HepG2 (cell line): ENCODE data around the gene IL17C. TPM values are rescaled to one million over a fixed set of nuclear protein-coding genes. Genes with fewer than 3 reads are reported as not detected.

Experiments used
- CHD2 ChIP-seq: IDR thresholded peaks from 2 replicates; pipeline ENCODE4 v1.6.1; 2011; ENCODE audit warnings: low read depth, low read length, improper control_type of control experiment
- JDP2 ChIP-seq: sonication (generic); formaldehyde crosslinking; IDR thresholded peaks from 2 replicates; pipeline ENCODE4 v1.8.1; 2022; ENCODE audit warnings: missing genetic modification reagents, borderline replicate concordance
- NFE2L1 ChIP-seq: sonication (generic); formaldehyde crosslinking; IDR thresholded peaks from 2 replicates; pipeline ENCODE4 v1.4.0; 2020; ENCODE audit warnings: missing genetic modification reagents, mild to moderate bottlenecking, borderline replicate concordance
- NR2F2 ChIP-seq: IDR thresholded peaks from 2 replicates; pipeline ENCODE4 v1.6.1; 2012; ENCODE audit warnings: low read depth, inconsistent platforms, borderline replicate concordance
- PRPF4 ChIP-seq: fragments of 200-400 bp; formaldehyde crosslinking; IDR thresholded peaks from 2 replicates; pipeline ENCODE4 v1.6.1; 2016; ENCODE audit warnings: low read length, low read depth; ENCODE audit not compliant: poor library complexity, severe bottlenecking
- RFX1 ChIP-seq: fragments of 450-650 bp; IDR thresholded peaks from 2 replicates; pipeline ENCODE4 v1.6.1; 2017
- TARDBP ChIP-seq: sonication (generic); formaldehyde crosslinking; IDR thresholded peaks from 2 replicates; pipeline ENCODE4 v1.8.0; 2022; ENCODE audit warnings: mild to moderate bottlenecking, missing genetic modification reagents
- ZNF766 ChIP-seq: sonication (generic); formaldehyde crosslinking; IDR thresholded peaks from 2 replicates; pipeline ENCODE4 v1.5.0; 2020; ENCODE audit warnings: missing genetic modification reagents, borderline replicate concordance
- ZNF788 ChIP-seq: sonication (generic); formaldehyde crosslinking; IDR thresholded peaks from 2 replicates; pipeline ENCODE4 v1.5.0; 2020; ENCODE audit warnings: mild to moderate bottlenecking, missing genetic modification reagents, borderline replicate concordance
- polyA plus RNA-seq, 8 experiments: library from polyadenylated mRNA; depleted of rRNA in 3 of 8; stranded (reverse) in 7 of 8; unstranded in 1 of 8; fragments of >200 nt; fragmentation: Illumina TruSeq in 4 of 8; extraction: Trizol in 4 of 8; gene quantifications; 2 replicates each; pipeline versions ENCODE4 v1.2.1 to v1.2.3, GENCODE V29; 2011 to 2016; ENCODE audit warnings: low read depth in 4 of 8, missing spikeins in 1 of 8, mixed read lengths in 1 of 8; ENCODE audit not compliant: insufficient read depth in 1 of 8
- total RNA-seq, 5 experiments: library from RNA; depleted of rRNA; stranded (reverse); fragments of >200 nt; fragmentation: Illumina TruSeq; extraction: Trizol; gene quantifications; 2 replicates each; pipeline ENCODE4 v1.2.3, GENCODE V29; 2016; ENCODE audit warnings: low read depth in 1 of 5
- TF ChIP-seq, protein P1 (sequence below): sonication (generic); formaldehyde crosslinking; IDR thresholded peaks from 2 replicates; pipeline ENCODE4 v1.5.1; 2020; ENCODE audit warnings: missing genetic modification reagents, mild to moderate bottlenecking, borderline replicate concordance
- TF ChIP-seq, protein P2 (sequence below): sonication (generic); formaldehyde crosslinking; IDR thresholded peaks from 2 replicates; pipeline ENCODE4 v1.9.0; 2022; ENCODE audit warnings: low read depth, missing genetic modification reagents
- TF ChIP-seq, protein P3 (sequence below): sonication (generic); formaldehyde crosslinking; IDR thresholded peaks from 2 replicates; pipeline ENCODE4 v1.5.0; 2020; ENCODE audit warnings: mild to moderate bottlenecking, missing genetic modification reagents
- TF ChIP-seq, protein P4 (sequence below): sonication (generic); formaldehyde crosslinking; IDR thresholded peaks from 2 replicates; pipeline ENCODE4 v1.5.1; 2020; ENCODE audit warnings: mild to moderate bottlenecking, missing genetic modification reagents, moderate library complexity
- TF ChIP-seq, protein P5 (sequence below): sonication (generic); formaldehyde crosslinking; IDR thresholded peaks from 2 replicates; pipeline ENCODE4 v1.5.1; 2020; ENCODE audit warnings: missing genetic modification reagents, mild to moderate bottlenecking, borderline replicate concordance

IL17C gene
- total and polyA plus RNA-seq, 2 of the 13 experiments (the other 11 are each of a cell fraction or from before 2014, with no cell fraction given): not detected

DNA sequence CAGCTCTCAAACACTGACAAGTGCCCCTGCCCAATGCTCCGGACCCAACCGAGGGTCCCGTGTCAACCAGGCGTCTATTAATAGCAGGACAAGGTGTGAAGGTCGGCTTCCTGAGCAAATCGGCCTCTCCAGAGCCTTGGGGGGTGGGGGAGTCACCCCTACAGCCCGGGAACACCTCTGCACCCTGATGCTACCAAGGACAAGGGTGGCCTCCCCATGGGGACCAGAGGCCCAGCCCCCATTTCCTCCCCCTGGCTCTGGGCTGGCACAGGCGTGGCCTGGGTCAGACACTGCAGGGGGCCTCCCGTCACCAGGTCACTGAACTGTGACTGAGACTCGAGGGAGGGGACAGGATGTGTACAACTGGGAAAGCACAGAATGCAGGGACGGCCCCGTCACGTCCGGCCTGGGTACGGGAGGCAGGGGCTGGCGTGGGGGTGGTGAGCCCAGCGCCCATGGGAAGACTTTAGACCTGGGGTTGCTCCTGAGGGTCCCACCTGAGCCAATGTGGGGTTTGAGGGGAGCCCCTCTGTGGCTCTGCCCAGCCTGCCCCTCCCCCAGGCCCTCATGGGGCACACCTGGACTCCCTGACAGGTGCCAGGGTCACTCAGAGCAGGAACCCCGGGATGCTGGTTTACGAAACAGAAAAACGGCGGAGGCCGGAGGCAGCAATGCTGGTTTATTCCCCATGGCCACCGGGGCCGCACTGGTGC lies 13.1 kb downstream of the IL17C start (continued):
- TF ChIP-seq, protein P1, sequence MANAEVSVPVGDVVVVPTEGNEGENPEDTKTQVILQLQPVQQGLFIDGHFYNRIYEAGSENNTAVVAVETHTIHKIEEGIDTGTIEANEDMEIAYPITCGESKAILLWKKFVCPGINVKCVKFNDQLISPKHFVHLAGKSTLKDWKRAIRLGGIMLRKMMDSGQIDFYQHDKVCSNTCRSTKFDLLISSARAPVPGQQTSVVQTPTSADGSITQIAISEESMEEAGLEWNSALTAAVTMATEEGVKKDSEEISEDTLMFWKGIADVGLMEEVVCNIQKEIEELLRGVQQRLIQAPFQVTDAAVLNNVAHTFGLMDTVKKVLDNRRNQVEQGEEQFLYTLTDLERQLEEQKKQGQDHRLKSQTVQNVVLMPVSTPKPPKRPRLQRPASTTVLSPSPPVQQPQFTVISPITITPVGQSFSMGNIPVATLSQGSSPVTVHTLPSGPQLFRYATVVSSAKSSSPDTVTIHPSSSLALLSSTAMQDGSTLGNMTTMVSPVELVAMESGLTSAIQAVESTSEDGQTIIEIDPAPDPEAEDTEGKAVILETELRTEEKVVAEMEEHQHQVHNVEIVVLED (CRISPR knock-in tag): no peak
- TF ChIP-seq RFX1 (no peak), JDP2 (CRISPR knock-in tag) (no peak), TARDBP (CRISPR knock-in tag) (peak; percentile 73; the same call in 1 of the 2 replicates), CHD2 (no peak), PRPF4 (no peak), ZNF766 (no peak), ZNF788 (CRISPR knock-in tag) (peak; percentile 90), NR2F2 (0 out of 2 replicates have a peak, but pooled peaks have one; percentile 73), NFE2L1 (peak; percentile 84; the same call in 1 of the 2 replicates)
- TF ChIP-seq, protein P2, sequence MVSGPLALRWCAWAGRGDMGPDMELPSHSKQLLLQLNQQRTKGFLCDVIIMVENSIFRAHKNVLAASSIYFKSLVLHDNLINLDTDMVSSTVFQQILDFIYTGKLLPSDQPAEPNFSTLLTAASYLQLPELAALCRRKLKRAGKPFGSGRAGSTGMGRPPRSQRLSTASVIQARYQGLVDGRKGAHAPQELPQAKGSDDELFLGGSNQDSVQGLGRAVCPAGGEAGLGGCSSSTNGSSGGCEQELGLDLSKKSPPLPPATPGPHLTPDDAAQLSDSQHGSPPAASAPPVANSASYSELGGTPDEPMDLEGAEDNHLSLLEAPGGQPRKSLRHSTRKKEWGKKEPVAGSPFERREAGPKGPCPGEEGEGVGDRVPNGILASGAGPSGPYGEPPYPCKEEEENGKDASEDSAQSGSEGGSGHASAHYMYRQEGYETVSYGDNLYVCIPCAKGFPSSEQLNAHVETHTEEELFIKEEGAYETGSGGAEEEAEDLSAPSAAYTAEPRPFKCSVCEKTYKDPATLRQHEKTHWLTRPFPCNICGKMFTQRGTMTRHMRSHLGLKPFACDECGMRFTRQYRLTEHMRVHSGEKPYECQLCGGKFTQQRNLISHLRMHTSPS: peak; percentile 96
- TF ChIP-seq, protein P3, sequence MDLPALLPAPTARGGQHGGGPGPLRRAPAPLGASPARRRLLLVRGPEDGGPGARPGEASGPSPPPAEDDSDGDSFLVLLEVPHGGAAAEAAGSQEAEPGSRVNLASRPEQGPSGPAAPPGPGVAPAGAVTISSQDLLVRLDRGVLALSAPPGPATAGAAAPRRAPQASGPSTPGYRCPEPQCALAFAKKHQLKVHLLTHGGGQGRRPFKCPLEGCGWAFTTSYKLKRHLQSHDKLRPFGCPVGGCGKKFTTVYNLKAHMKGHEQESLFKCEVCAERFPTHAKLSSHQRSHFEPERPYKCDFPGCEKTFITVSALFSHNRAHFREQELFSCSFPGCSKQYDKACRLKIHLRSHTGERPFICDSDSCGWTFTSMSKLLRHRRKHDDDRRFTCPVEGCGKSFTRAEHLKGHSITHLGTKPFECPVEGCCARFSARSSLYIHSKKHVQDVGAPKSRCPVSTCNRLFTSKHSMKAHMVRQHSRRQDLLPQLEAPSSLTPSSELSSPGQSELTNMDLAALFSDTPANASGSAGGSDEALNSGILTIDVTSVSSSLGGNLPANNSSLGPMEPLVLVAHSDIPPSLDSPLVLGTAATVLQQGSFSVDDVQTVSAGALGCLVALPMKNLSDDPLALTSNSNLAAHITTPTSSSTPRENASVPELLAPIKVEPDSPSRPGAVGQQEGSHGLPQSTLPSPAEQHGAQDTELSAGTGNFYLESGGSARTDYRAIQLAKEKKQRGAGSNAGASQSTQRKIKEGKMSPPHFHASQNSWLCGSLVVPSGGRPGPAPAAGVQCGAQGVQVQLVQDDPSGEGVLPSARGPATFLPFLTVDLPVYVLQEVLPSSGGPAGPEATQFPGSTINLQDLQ (CRISPR knock-in tag): no peak
- TF ChIP-seq, protein P4, sequence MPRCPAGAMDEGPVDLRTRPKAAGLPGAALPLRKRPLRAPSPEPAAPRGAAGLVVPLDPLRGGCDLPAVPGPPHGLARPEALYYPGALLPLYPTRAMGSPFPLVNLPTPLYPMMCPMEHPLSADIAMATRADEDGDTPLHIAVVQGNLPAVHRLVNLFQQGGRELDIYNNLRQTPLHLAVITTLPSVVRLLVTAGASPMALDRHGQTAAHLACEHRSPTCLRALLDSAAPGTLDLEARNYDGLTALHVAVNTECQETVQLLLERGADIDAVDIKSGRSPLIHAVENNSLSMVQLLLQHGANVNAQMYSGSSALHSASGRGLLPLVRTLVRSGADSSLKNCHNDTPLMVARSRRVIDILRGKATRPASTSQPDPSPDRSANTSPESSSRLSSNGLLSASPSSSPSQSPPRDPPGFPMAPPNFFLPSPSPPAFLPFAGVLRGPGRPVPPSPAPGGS (CRISPR knock-in tag): peak; percentile 12; the same call in 1 of the 2 replicates
- TF ChIP-seq, protein P5, sequence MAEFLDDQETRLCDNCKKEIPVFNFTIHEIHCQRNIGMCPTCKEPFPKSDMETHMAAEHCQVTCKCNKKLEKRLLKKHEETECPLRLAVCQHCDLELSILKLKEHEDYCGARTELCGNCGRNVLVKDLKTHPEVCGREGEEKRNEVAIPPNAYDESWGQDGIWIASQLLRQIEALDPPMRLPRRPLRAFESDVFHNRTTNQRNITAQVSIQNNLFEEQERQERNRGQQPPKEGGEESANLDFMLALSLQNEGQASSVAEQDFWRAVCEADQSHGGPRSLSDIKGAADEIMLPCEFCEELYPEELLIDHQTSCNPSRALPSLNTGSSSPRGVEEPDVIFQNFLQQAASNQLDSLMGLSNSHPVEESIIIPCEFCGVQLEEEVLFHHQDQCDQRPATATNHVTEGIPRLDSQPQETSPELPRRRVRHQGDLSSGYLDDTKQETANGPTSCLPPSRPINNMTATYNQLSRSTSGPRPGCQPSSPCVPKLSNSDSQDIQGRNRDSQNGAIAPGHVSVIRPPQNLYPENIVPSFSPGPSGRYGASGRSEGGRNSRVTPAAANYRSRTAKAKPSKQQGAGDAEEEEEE (CRISPR knock-in tag): peak; percentile 99
